Glutamatergic neuron (in vitro differentiated cells): ENCODE data around the gene OSGEPL1. TPM values are rescaled to one million over a fixed set of nuclear protein-coding genes. Genes with fewer than 3 reads are reported as not detected.

Experiments used
- DNase-seq: peaks from one replicate; pipeline ENCODE4 v3.0.0; 2022
- H3K27ac Mint-ChIP-seq: one replicate; pipeline ENCODE4 v1.8.0; 2020; ENCODE audit warnings: mild to moderate bottlenecking, mixed read lengths, inconsistent platforms; ENCODE audit not compliant: unreplicated experiment
- H3K27me3 Mint-ChIP-seq: one replicate; pipeline ENCODE4 v1.8.0; 2020; ENCODE audit warnings: mild to moderate bottlenecking, moderate library complexity, mixed read lengths, inconsistent platforms; ENCODE audit not compliant: unreplicated experiment
- H3K36me3 Mint-ChIP-seq: one replicate; pipeline ENCODE4 v1.8.0; 2020; ENCODE audit warnings: mild to moderate bottlenecking, mixed read lengths, inconsistent platforms; ENCODE audit not compliant: unreplicated experiment
- H3K4me1 Mint-ChIP-seq: one replicate; pipeline ENCODE4 v1.8.0; 2020; ENCODE audit warnings: mild to moderate bottlenecking, low read depth, mixed read lengths, inconsistent platforms; ENCODE audit not compliant: unreplicated experiment
- H3K4me3 Mint-ChIP-seq: one replicate; pipeline ENCODE4 v1.8.0; 2020; ENCODE audit warnings: mild to moderate bottlenecking, mixed read lengths, inconsistent platforms; ENCODE audit not compliant: unreplicated experiment
- H3K9me3 Mint-ChIP-seq: one replicate; pipeline ENCODE4 v1.8.0; 2020; ENCODE audit warnings: mild to moderate bottlenecking, moderate library complexity, mixed read lengths, inconsistent platforms; ENCODE audit not compliant: unreplicated experiment
- total RNA-seq: library from RNA; stranded (reverse); fragmentation: NEBNext Ultra II Directional; extraction: Animal tissue kit (Norgen Biotek cat#: 25700); gene quantifications from one replicate; pipeline ENCODE4 v1.2.1, GENCODE V29; 2021; ENCODE audit not compliant: unreplicated experiment
- TF ChIP-seq, protein P1 (sequence below): fragments of 200-600 bp; sonication (generic); IDR thresholded peaks from one replicate; pipeline ENCODE4 v1.5.0; 2021; ENCODE audit not compliant: partially characterized antibody, unreplicated experiment

OSGEPL1 gene
- total RNA-seq, 1 donor from 2014 or later, result 12.5 TPM

GRCh38 chr2:189783927-189784867 lies 21.6 kb upstream of the OSGEPL1 start, which contains the start of the genes ORMDL1 and PMS1:
TSS of gene ORMDL1 (minus strand) at chr2:189784339. CDS start at chr2:189782595, 1,744 bp downstream.
TSS of gene PMS1 (plus strand) at chr2:189784450. CDS start at chr2:189791810, 7,360 bp downstream.
- peak; percentile 96 for DNase-seq
- Mint-ChIP-seq H3K4me1 (peaks cover 17% of the 10 kb centered on the region), H3K27ac (peak within 1 kb of the TSS; percentile 82), H3K36me3 (no peaks in the 10 kb centered on the region), H3K9me3 (peaks cover 2% of the 10 kb centered on the region), H3K27me3 (no peaks in the 10 kb centered on the region), H3K4me3 (peak within 1 kb of the TSS; percentile 96)
- TF ChIP-seq, protein P1, sequence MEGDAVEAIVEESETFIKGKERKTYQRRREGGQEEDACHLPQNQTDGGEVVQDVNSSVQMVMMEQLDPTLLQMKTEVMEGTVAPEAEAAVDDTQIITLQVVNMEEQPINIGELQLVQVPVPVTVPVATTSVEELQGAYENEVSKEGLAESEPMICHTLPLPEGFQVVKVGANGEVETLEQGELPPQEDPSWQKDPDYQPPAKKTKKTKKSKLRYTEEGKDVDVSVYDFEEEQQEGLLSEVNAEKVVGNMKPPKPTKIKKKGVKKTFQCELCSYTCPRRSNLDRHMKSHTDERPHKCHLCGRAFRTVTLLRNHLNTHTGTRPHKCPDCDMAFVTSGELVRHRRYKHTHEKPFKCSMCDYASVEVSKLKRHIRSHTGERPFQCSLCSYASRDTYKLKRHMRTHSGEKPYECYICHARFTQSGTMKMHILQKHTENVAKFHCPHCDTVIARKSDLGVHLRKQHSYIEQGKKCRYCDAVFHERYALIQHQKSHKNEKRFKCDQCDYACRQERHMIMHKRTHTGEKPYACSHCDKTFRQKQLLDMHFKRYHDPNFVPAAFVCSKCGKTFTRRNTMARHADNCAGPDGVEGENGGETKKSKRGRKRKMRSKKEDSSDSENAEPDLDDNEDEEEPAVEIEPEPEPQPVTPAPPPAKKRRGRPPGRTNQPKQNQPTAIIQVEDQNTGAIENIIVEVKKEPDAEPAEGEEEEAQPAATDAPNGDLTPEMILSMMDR, result no peak

- H3K36me3 Mint-ChIP-seq, result no peaks in the 10 kb centered on the region
- peak overlapping the region; percentile 82 for H3K27ac Mint-ChIP-seq
- H3K4me1 Mint-ChIP-seq, result peaks cover 17% of the 10 kb centered on the region
- H3K4me3 Mint-ChIP-seq, result peak overlapping the region; percentile 96
- no peaks in the 10 kb centered on the region for H3K27me3 Mint-ChIP-seq
- DNase-seq, result no peak
- TF ChIP-seq, protein P1, result no peak
- peaks cover 2% of the 10 kb centered on the region for H3K9me3 Mint-ChIP-seq
Measured at GRCh38 chr2:189783451-189783926, 20.9 kb upstream of the OSGEPL1 start.

- H3K36me3 Mint-ChIP-seq, result no peaks in the 10 kb centered on the region
- peaks cover 17% of the 10 kb centered on the region for H3K4me1 Mint-ChIP-seq
- no peaks in the 10 kb centered on the region for H3K27me3 Mint-ChIP-seq
- TF ChIP-seq, protein P1, result no peak
- H3K9me3 Mint-ChIP-seq, result peaks cover 2% of the 10 kb centered on the region
- peak overlapping the region; percentile 96 for H3K4me3 Mint-ChIP-seq
- no peak for DNase-seq
- H3K27ac Mint-ChIP-seq, result peak overlapping the region; percentile 54
Measured at GRCh38 chr2:189782221-189782671, 19.7 kb upstream of the OSGEPL1 start.

DNA sequence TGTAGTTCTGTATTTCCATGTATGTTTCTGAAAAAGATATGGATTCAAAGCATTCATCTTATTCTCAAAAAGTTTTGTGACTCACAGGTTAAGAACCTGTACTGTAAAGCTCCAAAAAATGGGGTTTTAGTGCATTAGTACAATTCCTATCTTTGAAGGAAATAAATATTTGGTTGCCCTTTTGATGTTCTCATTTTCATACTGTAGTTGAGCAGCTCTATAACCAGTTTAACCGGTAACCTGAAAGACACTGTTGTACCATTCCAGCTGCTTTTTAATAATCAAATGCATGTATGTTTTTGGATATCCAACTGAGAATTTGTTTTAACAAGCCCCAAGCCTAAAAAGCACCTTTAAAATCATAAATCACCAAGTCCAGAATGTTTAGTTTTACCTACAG lies 9.6 kb upstream of the OSGEPL1 start:
- Mint-ChIP-seq H3K9me3 (no peaks in the 10 kb centered on the region), H3K36me3 (no peaks in the 10 kb centered on the region), H3K27ac (no peak overlapping the region), H3K4me3 (no peak overlapping the region), H3K4me1 (no peaks in the 10 kb centered on the region), H3K27me3 (no peaks in the 10 kb centered on the region)
- TF ChIP-seq, protein P1, result no peak
- no peak for DNase-seq
